HUES48 (cell line): ENCODE results near the gene HDAC8.
"Not testable (repeated sequence)": the region's sequence is repeated elsewhere in the genome, so short reads cannot be mapped to it uniquely, and the experiment has no call there.

Experiments
- H3K27ac ChIP-seq: one replicate; pipeline ENCODE4 v1.7.0; 2013; ENCODE audit warnings: low read depth, low read length, inconsistent platforms
- H3K27me3 ChIP-seq: 2 replicates; pipeline ENCODE4 v1.6.1; 2013; ENCODE audit warnings: mild to moderate bottlenecking, low read length; ENCODE audit not compliant: control insufficient read depth, insufficient read depth
- H3K36me3 ChIP-seq: 2 replicates; pipeline ENCODE4 v1.6.1; 2013; ENCODE audit warnings: low read length; ENCODE audit not compliant: control insufficient read depth, insufficient read depth
- H3K4me1 ChIP-seq: 2 replicates; pipeline ENCODE4 v1.6.1; 2013; ENCODE audit warnings: mild to moderate bottlenecking, low read length; ENCODE audit not compliant: control insufficient read depth, insufficient read depth
- H3K4me3 ChIP-seq: 2 replicates; pipeline ENCODE4 v1.5.1; 2013; ENCODE audit warnings: mild to moderate bottlenecking, low read depth, low read length
- H3K9ac ChIP-seq: 2 replicates; pipeline ENCODE4 v1.6.1; 2013; ENCODE audit warnings: mild to moderate bottlenecking, low read depth, low read length, moderate library complexity
- H3K9me3 ChIP-seq: 2 replicates; pipeline ENCODE4 v1.6.1; 2013; ENCODE audit warnings: low read length; ENCODE audit not compliant: control insufficient read depth, insufficient read depth

Gene HDAC8

DNA sequence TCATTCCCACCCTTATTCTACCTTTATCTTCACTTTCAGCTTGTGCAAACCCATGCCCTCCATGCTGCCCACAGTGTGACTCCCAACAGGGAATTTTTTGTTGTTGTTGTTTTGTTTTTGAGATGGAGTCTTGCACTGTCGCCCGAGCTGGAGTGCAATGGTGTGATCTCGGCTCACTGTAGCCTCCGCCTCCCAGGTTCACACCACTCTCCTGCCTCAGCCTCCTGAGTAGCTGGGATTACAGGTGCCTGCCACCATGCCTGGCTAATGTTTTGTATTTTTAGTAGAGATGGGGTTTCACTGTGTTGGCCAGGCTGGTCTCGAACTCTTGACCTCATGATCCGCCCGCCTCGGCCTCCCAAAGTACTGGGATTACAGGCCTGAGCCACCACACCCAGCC is 253.0 kb downstream of the HDAC8 start:
- not testable (repeated sequence) for H3K9ac ChIP-seq

DNA sequence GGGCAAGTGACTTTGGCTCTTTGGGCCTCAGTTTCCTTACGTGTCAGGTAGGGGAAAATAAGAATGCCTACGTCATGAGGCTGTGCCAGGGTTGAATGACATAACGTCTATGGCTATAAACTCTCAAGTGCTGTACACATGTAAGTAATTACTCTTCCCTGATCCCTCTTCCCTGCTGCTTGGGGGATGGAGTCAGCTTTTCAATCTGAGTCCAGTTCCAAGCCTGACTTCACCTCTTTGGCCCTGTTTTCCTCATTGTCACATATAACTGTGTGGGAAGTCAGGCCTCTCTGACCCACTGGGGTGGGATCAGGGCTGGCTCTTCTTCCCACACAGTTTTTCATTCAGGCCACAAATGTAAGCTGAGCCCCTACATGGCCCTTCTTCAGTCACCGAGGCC is 255.5 kb downstream of the HDAC8 start:
- H3K36me3 ChIP-seq, result no peaks in the 10 kb centered on the region
- H3K9me3 ChIP-seq, result peaks cover 10% of the 10 kb centered on the region; the same call in 1 of the 2 replicates
- H3K4me1 ChIP-seq, result peaks cover 8% of the 10 kb centered on the region
- no peak overlapping the region for H3K4me3 ChIP-seq
- peaks cover 30% of the 10 kb centered on the region for H3K27me3 ChIP-seq
- H3K9ac ChIP-seq, result no peak overlapping the region
- no peak overlapping the region for H3K27ac ChIP-seq

More for the DNA sequence above, 253.0 kb downstream of the HDAC8 start:
- not testable (repeated sequence) for H3K4me3 ChIP-seq, H3K36me3 ChIP-seq, H3K4me1 ChIP-seq, H3K27ac ChIP-seq
- Histone ChIP-seq H3K9me3 (peaks cover 10% of the 10 kb centered on the region; the same call in 1 of the 2 replicates), H3K27me3 (0 out of 2 replicates have a peak, but pooled peaks cover 11% of the 10 kb centered on the region)

DNA sequence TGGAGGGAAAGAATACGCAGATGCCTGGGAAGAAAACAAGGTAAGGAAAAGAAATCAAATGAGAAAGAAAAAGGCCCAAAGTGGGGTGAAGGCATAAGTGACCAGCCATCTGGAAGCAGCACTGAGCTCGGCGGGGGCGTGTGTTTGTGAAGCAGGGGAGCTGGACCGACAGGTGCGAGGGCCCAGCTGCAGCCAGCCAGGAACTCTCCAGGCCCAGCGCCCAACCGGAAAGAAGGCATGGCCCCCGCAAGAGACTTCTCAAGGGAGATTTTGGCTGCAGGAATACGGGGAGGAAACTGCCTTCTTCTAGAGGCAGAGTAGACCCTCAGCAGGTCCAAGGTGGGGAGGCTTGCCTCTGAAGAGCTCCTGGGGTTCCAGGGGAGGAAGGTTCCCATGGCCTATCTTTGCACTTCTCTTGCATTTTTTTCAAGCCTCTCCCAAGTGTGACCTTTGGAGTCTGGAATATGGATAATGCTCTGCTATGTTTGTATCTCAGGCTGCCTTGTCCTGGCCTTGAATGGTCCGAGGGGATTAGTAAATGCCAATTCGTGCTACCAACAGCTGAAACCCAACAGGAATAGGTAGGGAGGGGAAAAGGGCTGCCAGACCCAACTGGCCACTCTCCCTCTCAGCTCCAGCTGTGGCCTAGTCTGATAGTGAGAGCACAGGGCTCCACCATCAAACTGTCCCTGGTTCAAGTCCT is 256.1 kb downstream of the HDAC8 start:
- Histone ChIP-seq H3K9me3 (peaks cover 10% of the 10 kb centered on the region; the same call in 1 of the 2 replicates), H3K4me3 (no peak overlapping the region), H3K27ac (no peak overlapping the region), H3K36me3 (no peaks in the 10 kb centered on the region), H3K9ac (no peak overlapping the region), H3K4me1 (peaks cover 8% of the 10 kb centered on the region), H3K27me3 (peaks cover 30% of the 10 kb centered on the region)

DNA sequence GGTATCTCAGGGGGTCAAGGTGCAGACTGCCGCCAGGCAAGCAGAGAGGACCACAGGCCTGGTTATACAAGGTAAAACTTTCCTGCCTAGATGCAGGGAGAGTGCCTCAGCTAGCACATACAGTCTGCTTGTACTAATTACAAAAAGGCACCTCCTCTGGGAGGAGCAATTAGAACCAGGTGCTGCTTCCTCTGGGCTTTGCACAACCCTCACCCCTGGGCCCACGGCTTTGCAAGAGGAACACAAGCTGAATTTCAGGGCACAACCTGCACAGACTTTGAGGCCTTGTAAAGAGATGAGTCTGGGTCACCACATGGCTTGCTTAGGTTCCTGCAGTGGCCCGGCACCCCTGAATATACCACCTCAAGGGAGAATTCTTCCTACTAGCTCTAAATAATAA is 257.8 kb downstream of the HDAC8 start:
- no peak overlapping the region for H3K9ac ChIP-seq
- H3K4me3 ChIP-seq, result no peak overlapping the region
- peaks cover 8% of the 10 kb centered on the region for H3K4me1 ChIP-seq
- peaks cover 10% of the 10 kb centered on the region; the same call in 1 of the 2 replicates for H3K9me3 ChIP-seq
- no peak overlapping the region for H3K27ac ChIP-seq
- peaks cover 40% of the 10 kb centered on the region for H3K27me3 ChIP-seq
- H3K36me3 ChIP-seq, result no peaks in the 10 kb centered on the region

DNA sequence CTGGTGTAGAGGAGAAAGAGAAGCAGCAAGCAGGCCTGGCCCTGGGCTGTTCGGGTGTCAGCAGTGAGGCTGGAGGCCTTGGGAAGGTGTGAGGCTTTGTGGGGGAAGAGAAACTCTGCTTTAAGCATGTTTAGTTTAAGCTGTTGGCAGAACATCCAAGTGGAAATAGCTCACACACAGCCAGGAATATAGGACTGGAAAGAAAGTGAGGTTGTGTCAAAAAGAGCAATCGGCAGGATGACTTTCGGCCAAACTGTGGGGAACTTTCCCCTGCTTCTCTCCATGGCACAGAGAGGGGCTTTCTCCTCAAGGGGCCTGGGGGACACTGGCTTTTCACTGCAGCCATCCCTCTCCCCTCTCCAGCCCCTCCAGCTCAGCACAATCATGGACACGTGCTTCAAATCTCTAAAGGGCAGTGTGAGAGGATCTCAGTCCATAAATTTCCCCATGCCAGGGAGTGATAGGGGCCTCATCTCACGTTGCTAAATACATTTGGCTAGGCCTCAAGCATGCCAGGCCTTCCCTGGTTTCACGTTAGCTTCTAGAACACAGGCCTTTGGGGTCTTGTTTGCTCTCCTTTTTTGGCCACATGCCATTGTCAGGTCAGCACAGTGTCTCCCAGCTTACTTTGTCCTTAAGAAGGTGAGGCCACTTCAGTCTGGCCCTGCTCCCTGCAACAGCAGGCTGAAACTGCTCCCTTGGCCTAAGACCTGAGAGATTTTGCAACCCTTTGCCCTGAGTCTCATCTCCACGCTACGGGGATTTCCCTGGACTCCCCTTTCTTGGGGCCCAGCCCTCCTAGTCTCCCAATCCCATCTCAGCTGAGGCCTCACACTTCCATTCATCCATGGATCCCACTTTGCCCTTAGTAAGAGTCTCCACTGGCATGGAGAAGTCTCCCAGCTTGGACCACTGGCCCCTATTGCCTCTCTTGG is 258.7 kb downstream of the HDAC8 start:
- Histone ChIP-seq H3K9me3 (peaks cover 10% of the 10 kb centered on the region; the same call in 1 of the 2 replicates), H3K36me3 (no peaks in the 10 kb centered on the region), H3K4me1 (peaks cover 15% of the 10 kb centered on the region), H3K27ac (no peak overlapping the region), H3K9ac (no peak overlapping the region), H3K4me3 (no peak overlapping the region), H3K27me3 (peaks cover 50% of the 10 kb centered on the region)

DNA sequence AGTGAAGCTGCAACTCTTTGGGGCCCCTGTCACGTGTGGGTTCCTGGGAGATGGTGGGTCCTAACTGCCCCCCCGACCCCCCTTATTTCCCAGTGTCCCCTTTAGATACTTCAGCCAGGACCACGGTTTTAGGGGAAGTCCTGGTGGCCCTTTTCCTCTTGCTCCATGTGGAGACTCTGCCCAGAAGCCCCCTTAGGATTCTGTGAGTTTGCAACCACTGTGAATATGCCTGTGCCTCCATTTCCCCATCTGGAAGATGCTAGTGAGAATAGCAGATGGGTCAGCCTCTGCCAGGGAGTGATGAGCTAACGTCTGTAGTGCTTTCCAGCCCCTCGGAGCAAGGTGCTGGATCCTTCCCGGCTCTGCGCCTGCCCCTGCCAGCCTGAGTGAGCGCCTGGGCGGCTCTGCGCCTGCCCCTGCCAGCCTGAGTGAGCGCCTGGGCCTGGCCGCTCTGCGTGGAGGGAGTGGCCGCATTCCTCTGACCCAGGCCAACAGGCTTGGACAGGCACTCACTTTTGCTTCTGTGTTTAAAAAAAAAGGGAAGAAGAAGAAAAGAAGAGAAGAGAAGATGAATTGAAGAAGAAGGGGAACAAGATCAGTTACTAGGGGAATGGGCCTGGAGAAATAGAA is 260.2 kb downstream of the HDAC8 start:
- Histone ChIP-seq H3K27me3 (peaks cover 65% of the 10 kb centered on the region), H3K4me1 (peaks cover 20% of the 10 kb centered on the region), H3K36me3 (no peaks in the 10 kb centered on the region), H3K27ac (no peak overlapping the region), H3K9me3 (peaks cover 8% of the 10 kb centered on the region; the same call in 1 of the 2 replicates), H3K9ac (no peak overlapping the region), H3K4me3 (no peak overlapping the region)

DNA sequence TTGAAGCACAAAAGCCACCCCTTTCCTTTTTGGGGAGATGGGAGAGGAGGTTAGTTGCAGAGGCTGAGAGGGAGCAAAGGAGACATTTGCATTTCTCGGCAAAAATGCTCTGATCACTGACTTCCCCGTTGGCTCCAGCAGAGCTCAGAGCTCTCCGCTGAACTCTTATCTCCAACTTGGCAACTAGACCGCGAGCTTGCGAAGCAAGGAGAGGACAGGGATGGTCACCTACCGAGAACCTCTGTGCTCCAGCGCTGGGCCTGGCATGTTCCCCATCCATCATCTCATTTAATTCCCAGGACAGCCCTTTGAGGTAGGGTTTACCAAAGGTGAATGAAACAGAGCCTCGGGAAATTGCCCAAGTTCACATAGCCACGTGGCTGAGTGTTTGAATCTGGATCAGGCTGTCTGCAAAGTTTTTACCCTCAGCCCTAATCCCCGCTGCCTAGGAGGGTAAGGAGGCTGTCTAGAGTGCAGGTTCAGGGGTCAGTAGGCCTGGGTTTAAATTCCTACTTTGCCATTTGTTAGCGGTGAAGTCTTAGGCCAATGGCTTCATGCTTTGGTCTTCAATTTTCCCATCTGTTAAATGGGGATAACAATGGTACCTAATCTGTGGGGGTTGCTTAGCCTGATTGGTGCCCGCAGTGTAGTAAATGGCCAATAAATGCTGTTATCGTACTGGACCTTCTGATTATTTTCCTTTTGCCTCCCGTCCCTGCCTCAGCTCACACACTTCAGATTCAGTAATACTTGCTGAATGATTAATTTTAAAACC is 263.2 kb downstream of the HDAC8 start:
- Histone ChIP-seq H3K4me3 (peak overlapping the region; percentile 60), H3K4me1 (peaks cover 12% of the 10 kb centered on the region; the same call in 1 of the 2 replicates), H3K27ac (no peak overlapping the region), H3K27me3 (peaks cover 78% of the 10 kb centered on the region), H3K9ac (no peak overlapping the region), H3K36me3 (no peaks in the 10 kb centered on the region), H3K9me3 (peaks cover 2% of the 10 kb centered on the region; the same call in 1 of the 2 replicates)

DNA sequence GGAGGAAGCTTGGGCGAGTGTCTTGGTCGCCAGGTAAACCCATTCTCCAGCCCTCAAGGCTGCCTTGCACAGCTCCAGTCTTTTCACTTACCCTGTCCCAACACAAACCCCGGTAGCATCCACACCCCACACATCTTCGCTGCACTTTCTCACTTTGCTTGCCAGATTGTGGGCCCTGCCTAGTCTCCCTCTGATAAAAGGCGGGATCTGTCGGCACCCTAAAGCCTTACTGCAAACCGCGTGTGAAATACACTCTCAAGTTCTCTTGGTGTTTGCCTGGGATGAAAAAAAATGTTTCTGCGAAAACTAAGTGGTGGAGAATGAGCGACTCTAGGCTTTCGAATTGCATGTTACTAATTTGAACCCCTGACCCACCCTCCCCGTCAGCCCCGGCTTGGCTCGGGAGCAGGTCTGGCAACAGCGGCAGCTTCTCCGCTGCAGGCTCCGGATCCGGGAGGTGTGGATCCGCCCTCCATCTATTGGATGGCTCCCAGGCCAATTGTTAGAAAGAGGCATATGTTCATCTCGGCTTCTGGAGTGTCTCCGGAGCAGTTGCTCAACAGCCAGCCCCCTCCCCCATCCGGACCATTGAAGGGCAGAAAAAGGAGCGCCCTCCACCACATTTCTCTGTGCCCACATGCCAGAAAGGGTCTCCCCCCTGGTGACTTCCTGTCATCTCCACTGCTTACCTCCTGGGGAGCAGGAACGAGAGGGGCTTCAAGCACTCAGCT is 263.9 kb downstream of the HDAC8 start:
- Histone ChIP-seq H3K4me3 (peak overlapping the region; percentile 60), H3K27ac (no peak overlapping the region), H3K36me3 (no peaks in the 10 kb centered on the region), H3K9ac (no peak overlapping the region), H3K4me1 (peaks cover 12% of the 10 kb centered on the region; the same call in 1 of the 2 replicates), H3K9me3 (peaks cover 5% of the 10 kb centered on the region; the same call in 1 of the 2 replicates), H3K27me3 (peaks cover 78% of the 10 kb centered on the region)

DNA sequence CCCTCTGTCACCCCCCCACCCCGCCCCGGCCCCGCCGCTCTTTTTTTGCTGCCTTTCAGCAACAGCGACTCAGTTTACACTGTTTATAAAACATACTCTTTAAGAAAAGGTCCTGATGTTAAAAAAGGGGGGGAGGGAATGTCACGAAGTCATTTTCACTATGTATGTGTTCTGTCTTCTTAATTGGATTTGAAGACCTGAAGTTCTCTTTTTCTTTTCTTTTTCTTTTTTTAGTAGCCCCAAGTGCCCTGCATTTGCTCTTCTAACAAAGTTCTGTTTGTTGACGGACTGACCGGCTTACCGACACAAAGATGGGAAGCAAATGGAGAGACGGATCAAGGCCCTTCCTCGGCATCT is 264.5 kb downstream of the HDAC8 start:
- no peak overlapping the region for H3K9ac ChIP-seq
- peak overlapping the region; percentile 59 for H3K4me3 ChIP-seq
- no peak overlapping the region for H3K27ac ChIP-seq
- H3K9me3 ChIP-seq, result peaks cover 5% of the 10 kb centered on the region; the same call in 1 of the 2 replicates
- H3K27me3 ChIP-seq, result peaks cover 78% of the 10 kb centered on the region
- H3K4me1 ChIP-seq, result peaks cover 12% of the 10 kb centered on the region; the same call in 1 of the 2 replicates
- no peaks in the 10 kb centered on the region for H3K36me3 ChIP-seq
